Kasumi-1 (cell line): ENCODE results near the gene CENPA.
"Not testable (repeated sequence)": the region's sequence is repeated elsewhere in the genome, so short reads cannot be mapped to it uniquely, and the experiment has no call there.

Source experiments
- DNase-seq, 2 experiments: peaks; one replicate each; lab custom pipeline; 2025; lab: John Stamatoyannopoulos, UW

The CENPA gene

DNA sequence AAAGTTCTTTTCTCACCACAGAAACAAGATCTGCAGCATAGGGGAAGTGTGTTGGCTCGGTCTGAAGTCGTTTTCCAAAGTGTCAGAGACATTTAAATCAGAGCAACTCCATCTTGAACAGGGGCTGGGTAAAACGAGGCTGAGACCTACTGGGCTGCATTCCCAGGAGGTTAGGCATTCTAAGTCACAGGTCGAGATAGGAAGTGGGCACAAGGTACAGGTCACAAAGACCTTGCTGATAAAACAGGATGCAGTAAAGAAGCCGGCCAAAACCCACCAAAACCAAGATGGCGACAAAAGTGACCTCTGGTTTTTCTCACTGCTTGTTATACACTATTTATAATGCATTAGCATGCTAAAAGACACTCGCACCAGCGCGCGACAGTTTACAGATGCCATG lies 24.9 kb upstream of the CENPA start:
- DNase-seq, result not testable (repeated sequence)

GRCh38 chr2:26763019-26763418 lies 22.8 kb upstream of the CENPA start:
- no peak for DNase-seq

GRCh38 chr2:26764078-26764887 lies 21.6 kb upstream of the CENPA start, which contains the start of gene SLC35F6:
Gene SLC35F6 (plus strand): TSS chr2:26764284. CDS start chr2:26764350, 66 bp downstream.
- DNase-seq, result peak; percentile 49 to 54

GRCh38 chr2:26764906-26765305 lies 20.9 kb upstream of the CENPA start:
- DNase-seq, result no peak

DNA sequence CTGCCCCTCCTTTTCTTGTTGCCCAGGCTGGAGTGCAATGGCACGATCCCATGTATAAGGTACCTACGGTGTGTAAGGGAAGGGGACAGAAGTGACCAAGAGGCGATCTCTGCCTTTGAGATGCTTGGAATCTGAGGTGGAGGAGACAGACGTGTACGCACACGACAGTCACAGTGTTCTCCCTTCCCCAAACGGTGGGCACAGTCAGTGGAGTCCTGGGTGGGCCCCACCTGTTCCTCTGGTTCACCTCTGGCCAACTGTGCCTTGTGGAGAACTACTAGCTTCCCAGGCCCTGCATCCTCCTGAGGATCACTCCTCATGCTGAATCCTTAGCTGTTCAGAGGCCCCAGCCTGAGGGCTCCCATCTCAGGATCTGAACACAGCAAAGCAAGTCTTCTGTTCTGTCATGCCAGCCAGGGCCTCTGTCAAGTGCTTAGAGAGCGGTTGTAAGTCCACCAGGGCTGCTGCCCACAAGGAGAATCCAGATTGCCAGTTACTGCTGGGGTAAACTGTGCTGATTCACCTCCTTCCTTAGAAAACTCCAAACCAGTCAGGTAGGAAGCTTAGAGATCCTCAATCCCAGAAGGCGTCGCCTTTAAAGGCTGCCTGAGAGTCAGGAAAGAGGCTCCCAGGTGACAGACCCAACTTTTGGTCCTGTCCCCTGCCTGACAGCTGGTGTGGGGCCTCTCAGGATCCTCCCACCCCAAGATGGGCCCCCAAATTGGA lies 20.2 kb upstream of the CENPA start:
- no peak for DNase-seq

GRCh38 chr2:26767129-26767528 lies 18.7 kb upstream of the CENPA start:
- DNase-seq, result no peak

DNA sequence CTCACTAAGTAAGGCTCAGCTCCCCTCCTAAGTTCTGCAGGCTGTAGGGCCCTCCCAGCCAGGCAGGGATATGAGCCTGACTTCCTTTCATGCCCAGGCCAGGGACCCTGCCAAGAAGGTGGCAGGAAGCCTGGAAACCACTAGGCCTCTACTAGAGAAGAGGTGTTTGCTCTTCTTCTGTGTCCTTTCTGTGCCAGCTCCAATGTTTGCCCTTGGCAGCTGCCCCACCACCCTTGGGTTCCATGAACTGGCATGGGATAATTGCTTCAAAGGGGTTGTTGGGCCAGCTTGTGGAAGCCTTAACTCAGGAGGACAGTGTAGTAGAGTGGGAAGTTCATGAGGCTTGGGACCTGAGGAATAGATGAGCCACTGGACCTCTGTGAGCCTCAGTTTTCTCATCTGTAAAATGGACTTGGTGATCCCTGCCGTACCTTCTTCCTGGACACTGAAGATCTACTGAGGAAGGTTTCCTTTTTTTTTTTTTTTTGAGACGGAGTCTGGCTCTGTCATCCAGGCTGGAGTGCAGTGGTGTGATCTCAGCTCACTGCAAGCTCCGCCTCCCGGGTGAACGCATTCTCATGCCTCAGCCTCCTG lies 17.9 kb upstream of the CENPA start:
- no peak for DNase-seq

- DNase-seq, result no peak
Measured at GRCh38 chr2:26768759-26769088, 17.1 kb upstream of the CENPA start.

DNA sequence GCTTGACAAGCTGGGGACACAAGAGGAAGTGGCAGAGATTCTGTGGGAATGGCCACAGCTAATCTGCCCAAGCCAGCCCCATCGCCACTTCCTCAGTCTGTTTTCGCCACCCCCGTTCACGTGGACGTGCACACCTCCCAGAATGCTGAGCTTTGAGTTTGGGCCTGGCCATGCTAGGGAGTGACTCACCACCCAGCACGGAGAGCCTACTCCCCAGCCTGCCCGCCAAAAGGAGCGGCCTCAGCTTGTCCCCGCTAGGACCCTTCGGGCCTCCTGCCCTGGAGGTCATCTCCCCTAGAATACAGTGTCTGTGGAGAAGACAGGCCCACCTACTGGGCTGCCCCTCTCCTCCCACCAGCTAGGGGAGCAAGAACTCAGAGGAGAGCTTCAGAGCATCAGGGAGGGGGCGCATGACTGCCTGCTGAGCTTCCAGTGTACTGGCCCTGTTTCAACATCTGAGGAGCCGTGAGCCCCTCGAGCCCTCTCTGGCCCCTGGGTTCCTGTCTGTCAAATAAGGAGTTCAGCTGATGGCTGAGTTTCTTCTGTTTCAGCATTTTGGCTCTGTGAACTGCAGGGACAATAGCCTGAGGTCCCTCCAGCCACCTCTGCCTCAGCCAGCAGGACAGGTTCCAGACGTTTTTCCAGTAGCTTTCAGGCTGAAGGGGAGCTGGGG lies 16.6 kb upstream of the CENPA start:
- peak; percentile 85 to 91 for DNase-seq

GRCh38 chr2:26770986-26771586 lies 14.8 kb upstream of the CENPA start:
- no peak for DNase-seq

DNA sequence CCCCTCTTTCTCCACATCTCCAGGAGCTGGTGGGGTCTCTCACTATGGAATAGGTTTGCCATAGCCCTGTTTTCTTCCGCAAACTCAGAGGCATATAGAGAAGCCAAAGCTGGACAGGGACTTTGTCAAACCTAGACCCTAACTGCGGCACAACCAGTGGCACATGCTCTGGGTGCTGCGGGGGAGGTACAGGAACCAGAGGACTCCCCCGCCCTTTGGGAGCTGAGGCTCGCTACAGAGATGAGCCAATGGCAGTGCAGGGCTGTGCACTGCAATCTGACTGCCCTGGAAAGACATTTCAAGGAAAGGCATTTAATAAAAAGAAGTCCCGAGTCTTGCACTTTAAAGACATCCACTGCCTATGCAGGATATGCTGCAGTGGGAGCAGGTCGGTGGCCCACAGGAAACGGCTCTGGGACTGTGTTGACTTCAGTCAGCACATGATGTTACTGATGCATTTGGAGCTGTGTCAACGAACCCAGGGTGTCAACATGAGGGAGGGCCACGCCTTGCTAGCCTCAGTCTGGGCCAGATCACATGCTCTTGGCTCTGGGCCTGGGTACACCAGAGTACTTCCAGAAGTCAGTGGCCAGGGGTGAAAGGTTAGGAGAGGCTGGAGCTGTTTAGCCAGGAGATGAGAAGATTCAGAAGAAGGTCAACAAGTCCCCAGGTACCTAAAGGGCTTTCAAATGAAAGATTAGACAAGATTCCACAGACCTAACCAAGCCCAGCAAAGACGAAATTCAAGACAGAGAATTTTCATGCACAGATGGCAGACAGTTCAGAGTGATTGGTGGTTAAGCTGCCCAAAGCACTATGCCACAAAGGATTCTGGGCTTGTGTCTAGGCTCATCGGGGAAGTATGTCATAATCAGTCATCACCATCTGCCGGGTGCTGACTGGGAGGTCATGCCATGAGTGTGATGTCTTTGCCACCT lies 13.5 kb upstream of the CENPA start:
- DNase-seq, result no peak

DNA sequence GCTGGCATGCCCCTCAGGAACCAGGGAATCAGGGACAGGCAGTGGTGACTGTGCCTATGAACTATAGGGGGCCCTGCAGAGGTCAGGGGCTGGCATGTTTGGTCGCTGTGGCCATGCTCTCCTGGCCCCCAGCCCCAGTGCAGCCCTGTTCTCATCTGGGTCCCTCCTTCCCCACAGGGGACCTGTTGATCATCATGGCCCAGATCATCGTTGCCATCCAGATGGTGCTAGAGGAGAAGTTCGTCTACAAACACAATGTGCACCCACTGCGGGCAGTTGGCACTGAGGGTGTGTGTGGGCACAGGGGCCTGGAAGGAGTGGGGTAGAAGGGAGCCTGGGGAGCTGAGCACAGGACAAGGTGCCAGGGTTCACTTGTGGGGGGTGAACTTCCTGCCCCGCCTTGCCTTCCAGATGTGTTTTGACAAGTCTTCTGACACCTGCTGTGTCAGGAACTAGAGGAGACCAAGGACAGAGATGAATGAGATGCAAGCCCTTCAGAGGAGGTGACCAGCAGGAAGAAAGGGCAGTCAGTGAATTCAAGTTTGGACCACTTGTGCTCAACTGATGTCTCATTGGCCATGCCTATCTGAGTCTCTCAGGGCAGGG lies 9.6 kb upstream of the CENPA start:
- DNase-seq, result no peak

DNA sequence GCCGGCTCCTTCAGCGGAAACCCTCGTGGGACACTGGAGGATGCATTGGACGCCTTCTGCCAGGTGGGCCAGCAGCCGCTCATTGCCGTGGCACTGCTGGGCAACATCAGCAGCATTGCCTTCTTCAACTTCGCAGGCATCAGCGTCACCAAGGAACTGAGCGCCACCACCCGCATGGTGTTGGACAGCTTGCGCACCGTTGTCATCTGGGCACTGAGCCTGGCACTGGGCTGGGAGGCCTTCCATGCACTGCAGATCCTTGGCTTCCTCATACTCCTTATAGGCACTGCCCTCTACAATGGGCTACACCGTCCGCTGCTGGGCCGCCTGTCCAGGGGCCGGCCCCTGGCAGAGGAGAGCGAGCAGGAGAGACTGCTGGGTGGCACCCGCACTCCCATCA lies 7.8 kb upstream of the CENPA start:
- no peak for DNase-seq

DNA sequence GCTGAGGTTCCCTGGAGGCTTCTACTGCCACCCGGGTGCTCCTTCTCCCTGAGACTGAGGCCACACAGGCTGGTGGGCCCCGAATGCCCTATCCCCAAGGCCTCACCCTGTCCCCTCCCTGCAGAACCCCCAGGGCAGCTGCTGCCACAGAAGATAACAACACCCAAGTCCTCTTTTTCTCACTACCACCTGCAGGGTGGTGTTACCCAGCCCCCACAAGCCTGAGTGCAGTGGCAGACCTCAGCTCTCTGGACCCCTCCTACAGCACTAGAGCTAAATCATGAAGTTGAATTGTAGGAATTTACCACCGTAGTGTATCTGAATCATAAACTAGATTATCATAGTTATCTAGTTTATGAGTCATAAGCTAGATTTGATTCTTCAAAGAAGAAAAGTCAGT lies 7.3 kb upstream of the CENPA start:
- DNase-seq, result no peak

GRCh38 chr2:26780203-26780760 lies 5.6 kb upstream of the CENPA start:
- DNase-seq, result no peak

DNA sequence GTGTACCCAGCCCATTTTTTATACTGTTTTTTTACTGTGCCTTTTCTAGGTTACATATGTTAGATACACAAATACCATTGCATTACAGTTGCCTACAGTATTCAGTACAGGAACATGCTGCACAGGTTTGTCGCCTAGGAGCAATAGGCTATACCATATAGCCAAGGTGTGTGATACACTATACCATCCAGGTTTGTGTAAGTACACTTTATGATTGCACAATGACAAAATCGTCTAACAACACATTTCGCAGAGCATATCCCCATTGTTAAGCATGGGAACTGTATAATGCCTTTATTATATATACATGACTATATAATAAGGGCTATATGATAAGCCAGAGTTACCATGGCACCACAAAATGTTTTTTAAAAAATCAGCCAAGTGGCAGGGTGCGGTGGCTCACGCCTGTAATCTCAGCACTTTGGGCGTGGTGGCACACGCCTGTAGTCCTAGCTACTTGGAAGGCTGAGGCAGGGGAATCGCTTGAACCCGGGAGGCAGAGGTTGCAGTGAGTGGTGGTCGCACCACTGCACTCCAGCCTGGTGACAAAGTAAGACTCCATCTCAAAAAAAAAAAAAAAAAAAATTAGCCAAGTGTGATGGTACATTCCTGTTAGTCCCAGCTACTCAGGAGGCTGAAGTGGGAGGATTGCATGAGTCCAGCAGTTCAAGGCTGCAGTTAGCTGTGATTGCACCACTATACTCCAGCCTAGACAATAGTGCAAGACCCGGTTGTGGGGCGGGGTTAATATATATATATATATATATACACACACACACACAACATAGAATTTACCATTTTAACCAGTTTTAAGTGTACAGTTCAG lies 2.8 kb upstream of the CENPA start:
- DNase-seq, result no peak

GRCh38 chr2:26784570-26785234 lies 1.2 kb upstream of the CENPA start:
- no peak for DNase-seq

DNA sequence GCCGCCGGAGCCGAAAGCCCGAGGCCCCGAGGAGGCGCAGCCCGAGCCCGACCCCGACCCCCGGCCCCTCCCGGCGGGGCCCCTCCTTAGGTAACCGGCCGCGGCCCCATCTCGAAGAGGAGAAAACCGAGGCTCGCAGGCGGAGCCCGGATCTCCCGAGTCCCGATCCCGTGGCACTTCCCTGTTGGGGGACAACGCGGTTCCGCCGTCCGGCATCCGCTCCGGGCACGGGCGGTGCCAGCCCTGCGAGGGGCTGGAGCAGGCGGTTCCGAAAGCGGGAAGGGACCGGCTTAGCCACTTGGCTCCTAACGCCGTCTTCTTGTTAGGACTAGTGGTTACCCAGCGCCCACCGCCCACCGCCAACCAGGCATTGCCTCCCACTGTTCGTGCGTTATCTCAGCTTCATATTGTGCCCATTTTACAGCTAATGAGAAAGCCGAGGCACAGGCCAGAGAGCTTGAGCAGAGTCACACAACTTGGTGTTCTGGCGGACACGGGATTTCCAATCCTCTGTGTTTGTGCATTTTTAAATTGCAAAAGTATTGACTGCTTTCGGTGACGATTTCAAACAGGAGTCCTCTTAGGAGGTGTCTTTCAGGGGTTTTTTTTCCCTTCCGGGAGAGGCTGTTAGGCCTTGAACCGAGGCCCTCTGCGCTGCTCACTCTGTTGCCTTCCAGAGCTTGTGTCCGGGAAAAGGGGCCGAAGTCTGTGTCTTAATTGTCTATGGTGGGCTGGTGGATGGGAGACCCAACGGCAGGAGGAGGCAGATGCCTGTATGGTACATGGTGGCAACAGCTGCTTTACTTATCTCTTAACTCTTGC lies 562 bp downstream of the CENPA start:
- DNase-seq, result peak in 1 of 2 experiments; percentile 29
